H1 (cell line): Measurements from ENCODE around the gene PCDH8. TPM values are rescaled to one million over a fixed set of nuclear protein-coding genes. Genes with fewer than 3 reads are reported as not detected.

Experiments
- CTCF ChIA-PET: fragments of 300-600 bp; sonication (Branson Sonifier 250); formaldehyde crosslinking; loops from one replicate; lab custom pipeline; 2021; ENCODE audit not compliant: partially characterized antibody; lab: Charles Lee
- POLR2A ChIA-PET: fragments of 300-600 bp; sonication (Branson Sonifier 250); formaldehyde crosslinking; loops from one replicate; lab custom pipeline; 2021; ENCODE audit warnings: inconsistent platforms; ENCODE audit not compliant: partially characterized antibody; lab: Charles Lee
- DNase-seq, 2 experiments: peaks; one replicate each; pipeline versions ENCODE4 v3.0.0 to v3.0.0-alpha.2; 2010 to 2022; ENCODE audit warnings: low spot score in 2 of 2, low read depth in 1 of 2, mixed read lengths in 1 of 2
- FAIRE-seq: peaks from 2 replicates; lab custom pipeline; 2011; peaks lifted over from hg19 to GRCh38; lab: Jason Lieb, UNC
- H2AFZ ChIP-seq: 2 replicates; pipeline ENCODE4 v1.8.1; 2012; ENCODE audit warnings: low read length, inconsistent platforms
- H2AK5ac ChIP-seq: 2 replicates; pipeline ENCODE4 v1.6.1; 2013; ENCODE audit warnings: low read depth, low read length
- H2BK120ac ChIP-seq: replicated peaks from 2 replicates; pipeline ENCODE3; 2013; ENCODE audit warnings: low read depth, low read length, inconsistent platforms
- H2BK12ac ChIP-seq: 2 replicates; pipeline ENCODE4 v1.6.1; 2013; ENCODE audit warnings: low read depth, low read length
- H2BK15ac ChIP-seq: 2 replicates; pipeline ENCODE4 v1.6.1; 2013; ENCODE audit warnings: low read length
- H2BK20ac ChIP-seq: 2 replicates; pipeline ENCODE4 v1.6.1; 2013; ENCODE audit warnings: low read length
- H2BK5ac ChIP-seq: 2 replicates; pipeline ENCODE4 v1.6.1; 2013; ENCODE audit warnings: low read depth, low read length
- H3K14ac ChIP-seq: 2 replicates; pipeline ENCODE4 v1.6.1; 2013; ENCODE audit warnings: inconsistent platforms; ENCODE audit not compliant: insufficient read length
- H3K18ac ChIP-seq: 2 replicates; pipeline ENCODE4 v1.6.1; 2013; ENCODE audit warnings: low read length; ENCODE audit errors: extremely low read depth
- H3K23ac ChIP-seq: 2 replicates; pipeline ENCODE4 v1.6.1; 2013; ENCODE audit warnings: inconsistent platforms; ENCODE audit not compliant: insufficient read length
- H3K23me2 ChIP-seq: 2 replicates; pipeline ENCODE4 v1.6.1; 2013; ENCODE audit warnings: low read depth, low read length
- H3K27ac ChIP-seq: 2 replicates; pipeline ENCODE4 v1.6.1; 2011; ENCODE audit warnings: low read depth, low read length, inconsistent platforms
- H3K27me3 ChIP-seq, 4 experiments: replicated peaks in 1 of 4; 1 replicate in 1 of 4; 2 replicates in 3 of 4; pipeline versions ENCODE4 v1.6.1 to v1.8.1; 2011 to 2013; ENCODE audit warnings: low read length in 3 of 4, mild to moderate bottlenecking in 3 of 4, inconsistent platforms in 2 of 4, mixed read lengths in 2 of 4, moderate library complexity in 1 of 4; ENCODE audit not compliant: control insufficient read depth in 3 of 4, insufficient read depth in 3 of 4; ENCODE audit errors: extremely low read depth in 1 of 4
- H3K36me3 ChIP-seq, 4 experiments: 2 replicates each; pipeline versions ENCODE4 v1.6.1 to v1.8.1; 2011 to 2013; ENCODE audit warnings: mild to moderate bottlenecking in 4 of 4, low read length in 3 of 4, moderate library complexity in 2 of 4, control low read depth in 1 of 4, inconsistent platforms in 1 of 4; ENCODE audit not compliant: insufficient read depth in 4 of 4, control insufficient read depth in 2 of 4
- H3K4ac ChIP-seq: replicated peaks from 2 replicates; pipeline ENCODE3; 2013; ENCODE audit warnings: low read length, low read depth, mixed read lengths, inconsistent platforms; ENCODE audit not compliant: insufficient read length
- H3K4me1 ChIP-seq, 4 experiments: replicated peaks in 1 of 4; 1 replicate in 1 of 4; 2 replicates in 3 of 4; pipeline versions ENCODE4 v1.6.1 to v1.8.1; 2011 to 2013; ENCODE audit warnings: low read length in 3 of 4, inconsistent platforms in 2 of 4, mixed read lengths in 1 of 4; ENCODE audit not compliant: insufficient read depth in 4 of 4, control insufficient read depth in 3 of 4
- H3K4me2 ChIP-seq, 2 experiments: 2 replicates each; pipeline versions ENCODE4 v1.6.1 to v1.8.1; 2011 to 2013; ENCODE audit warnings: low read depth in 2 of 2, low read length in 2 of 2, control low read depth in 1 of 2, inconsistent platforms in 1 of 2, mild to moderate bottlenecking in 1 of 2; ENCODE audit not compliant: insufficient read depth in 1 of 2
- H3K4me3 ChIP-seq, 4 experiments: fragments of 200-600, 300-600 bp in 1 of 4; sonication (generic), shearing (Covaris generic), sonication (Bioruptor Twin) in 1 of 4; 2 replicates each; pipeline versions ENCODE4 v1.5.1 to v1.8.1; 2011 to 2016; ENCODE audit warnings: low read length in 4 of 4, low read depth in 3 of 4, control low read depth in 2 of 4, inconsistent platforms in 2 of 4, mild to moderate bottlenecking in 2 of 4, mixed read lengths in 1 of 4, moderate library complexity in 1 of 4; ENCODE audit not compliant: insufficient read depth in 2 of 4; ENCODE audit errors: extremely low read depth in 1 of 4
- H3K56ac ChIP-seq: replicated peaks from 2 replicates; pipeline ENCODE3; 2013; ENCODE audit warnings: low read depth, mild to moderate bottlenecking, mixed read lengths, low read length, inconsistent platforms; ENCODE audit not compliant: insufficient read length
- H3K79me1 ChIP-seq: 2 replicates; pipeline ENCODE4 v1.6.1; 2013; ENCODE audit warnings: low read depth, low read length, control low read depth
- H3K79me2 ChIP-seq, 2 experiments: 2 replicates each; pipeline versions ENCODE4 v1.6.1 to v1.8.1; 2012 to 2013; ENCODE audit warnings: low read length in 2 of 2, mild to moderate bottlenecking in 2 of 2, inconsistent platforms in 1 of 2; ENCODE audit not compliant: insufficient read depth in 2 of 2, control insufficient read depth in 1 of 2
- H3K9ac ChIP-seq, 4 experiments: replicated peaks in 1 of 4; 1 replicate in 1 of 4; 2 replicates in 3 of 4; pipeline versions ENCODE4 v1.6.1 to v1.8.1; 2011 to 2013; ENCODE audit warnings: low read depth in 3 of 4, low read length in 3 of 4, control low read depth in 2 of 4, mild to moderate bottlenecking in 2 of 4, moderate library complexity in 2 of 4, inconsistent platforms in 1 of 4; ENCODE audit errors: extremely low read depth in 1 of 4
- H3K9me3 ChIP-seq, 2 experiments: 2 replicates each; pipeline versions ENCODE4 v1.6.1 to v1.8.1; 2012 to 2013; ENCODE audit warnings: mild to moderate bottlenecking in 2 of 2, moderate library complexity in 2 of 2, control low read depth in 1 of 2, inconsistent platforms in 1 of 2, low read depth in 1 of 2, low read length in 1 of 2, mixed read lengths in 1 of 2; ENCODE audit not compliant: insufficient read depth in 2 of 2
- H4K20me1 ChIP-seq, 2 experiments: replicated peaks in 1 of 2; 2 replicates each; pipeline versions ENCODE3 to v1.8.1; 2011 to 2013; ENCODE audit warnings: inconsistent platforms in 2 of 2, low read length in 2 of 2, mild to moderate bottlenecking in 1 of 2; ENCODE audit not compliant: insufficient read depth in 2 of 2, control insufficient read depth in 1 of 2
- H4K5ac ChIP-seq: 2 replicates; pipeline ENCODE4 v1.6.1; 2013; ENCODE audit warnings: low read length, low read depth, mixed read lengths, inconsistent platforms; ENCODE audit not compliant: insufficient read length
- H4K8ac ChIP-seq: 2 replicates; pipeline ENCODE4 v1.8.0; 2013; ENCODE audit warnings: mild to moderate bottlenecking, moderate library complexity, low read length, inconsistent platforms; ENCODE audit not compliant: insufficient read depth; ENCODE audit errors: extremely low read depth
- H4K91ac ChIP-seq: replicated peaks from 2 replicates; pipeline ENCODE3; 2013; ENCODE audit warnings: low read length, mixed read lengths, inconsistent platforms; ENCODE audit not compliant: insufficient read length
- ASH2L ChIP-seq: fragments of 200-600, 300-600 bp; sonication (generic); IDR thresholded peaks from one replicate; pipeline ENCODE4 v1.7.1; 2017; ENCODE audit warnings: low read length
- CBX5 ChIP-seq: fragments of 300-800, 300-1000 bp; sonication (generic); IDR thresholded peaks from 2 replicates; pipeline ENCODE4 v1.7.1; 2016; ENCODE audit warnings: antibody characterized with exemption, low read length, low read depth
- CHD1 ChIP-seq: IDR thresholded peaks from 2 replicates; pipeline ENCODE4 v1.6.1; 2012; ENCODE audit warnings: low read depth, low read length, improper control_type of control experiment
- HDAC2 ChIP-seq, 2 experiments: fragments of 300-600 bp in 1 of 2; sonication (generic) in 1 of 2; IDR thresholded peaks; 2 replicates each; pipeline ENCODE4 v1.6.1; 2011 to 2012; ENCODE audit warnings: low read depth in 2 of 2, low read length in 2 of 2, mild to moderate bottlenecking in 2 of 2, moderate library complexity in 2 of 2, borderline replicate concordance in 1 of 2, inconsistent platforms in 1 of 2
- KDM5A ChIP-seq: fragments of 200-600 bp; IDR thresholded peaks from 2 replicates; pipeline ENCODE4 v1.7.1; 2012; ENCODE audit warnings: mild to moderate bottlenecking, low read length, inconsistent platforms, mixed read lengths
- PHF8 ChIP-seq: fragments of 200-600 bp; sonication (generic); conservative IDR thresholded peaks from 2 replicates; pipeline ENCODE4 v1.7.1; 2012; ENCODE audit warnings: low read depth, mild to moderate bottlenecking, inconsistent platforms, low read length, moderate library complexity
- POLR2A ChIP-seq, 2 experiments: IDR thresholded peaks; 1 replicate in 1 of 2; 2 replicates in 1 of 2; pipeline ENCODE4 v1.6.1; 2011; ENCODE audit warnings: low read depth in 2 of 2, low read length in 2 of 2, mild to moderate bottlenecking in 2 of 2; ENCODE audit errors: control extremely low read depth in 1 of 2
- SAP30 ChIP-seq: fragments of 300-600 bp; sonication (generic); IDR thresholded peaks from 2 replicates; pipeline ENCODE4 v1.7.1; 2012; ENCODE audit warnings: low read length, moderate library complexity, mild to moderate bottlenecking, inconsistent platforms; ENCODE audit not compliant: insufficient read depth, insufficient replicate concordance
- SIN3A ChIP-seq, 2 experiments: IDR thresholded peaks in 1 of 2; conservative IDR thresholded peaks in 1 of 2; 2 replicates each; pipeline ENCODE4 v1.6.1; 2011 to 2012; ENCODE audit warnings: low read length in 2 of 2, improper control_type of control experiment in 1 of 2, low read depth in 1 of 2, mild to moderate bottlenecking in 1 of 2
- SP2 ChIP-seq: IDR thresholded peaks from 2 replicates; pipeline ENCODE4 v1.6.1; 2012; ENCODE audit warnings: mild to moderate bottlenecking, low read length, inconsistent platforms
- SRF ChIP-seq: IDR thresholded peaks from 2 replicates; pipeline ENCODE4 v1.6.1; 2011; ENCODE audit warnings: mild to moderate bottlenecking, low read depth, low read length, moderate library complexity
- TAF7 ChIP-seq: optimal IDR thresholded peaks from 2 replicates; pipeline ENCODE3; 2011; ENCODE audit warnings: low read depth, mild to moderate bottlenecking, inconsistent platforms, low read length, moderate library complexity, borderline replicate concordance
- WGBS, 2 experiments: shearing (Covaris generic) in 1 of 2; methylation state at CpG; one replicate each; pipeline versions ENCODE4 v1.1.6 to v1.1.7; 2013 to 2015; ENCODE audit warnings: low lambda C conversion rate in 2 of 2, mixed read lengths in 2 of 2, inconsistent platforms in 1 of 2, low coverage in 1 of 2, missing lambda C conversion rate in 1 of 2; ENCODE audit not compliant: insufficient replicate concordance in 2 of 2, insufficient coverage in 1 of 2, insufficient read length in 1 of 2; ENCODE audit errors: extremely low coverage in 1 of 2, missing lambda C conversion rate in 1 of 2; 5-methylcytosine and 5-hydroxymethylcytosine counted together
- polyA plus RNA-seq, 7 experiments: library from polyadenylated mRNA; depleted of rRNA in 3 of 7; stranded (reverse) in 5 of 7; unstranded in 2 of 7; fragments of >200 nt in 5 of 7; fragments of 200-250 nt in 2 of 7; gene quantifications; 1 replicate in 5 of 7; 2 replicates in 1 of 7; 4 replicates in 1 of 7; pipeline versions ENCODE4 v1.2.1 to v1.2.3, GENCODE V29; 2011 to 2013; ENCODE audit warnings: missing spikeins in 2 of 7, mixed read lengths in 2 of 7
- total RNA-seq: library from RNA; stranded (reverse); fragmentation: NEBNext Ultra II Directional; extraction: Animal tissue kit (Norgen Biotek cat#: 25700); gene quantifications from 2 replicates; pipeline ENCODE4 v1.2.1, GENCODE V29; 2021

The PCDH8 gene
- total and polyA plus RNA-seq, 2 of the 8 experiments (the other 6 are each of a cell fraction or from before 2014, with no cell fraction given): 0.82 to 1.6 TPM

- Histone ChIP-seq H3K79me2 (no peaks in the 10 kb centered on the region), H2BK5ac (no peak overlapping the region), H3K4me2 (no peak overlapping the region), H3K4ac (no peak overlapping the region), H3K9ac (no peak overlapping the region), H3K36me3 (no peaks in the 10 kb centered on the region), H3K23ac (no peak overlapping the region), H3K56ac (no peak overlapping the region), H3K4me3 (no peak overlapping the region), H2BK15ac (no peak overlapping the region), H3K23me2 (no peaks in the 10 kb centered on the region), H3K4me1 (peaks cover 0 to 5% (median 2%) of the 10 kb centered on the region in 4 experiments; a peak in 2 of 7 replicates), H3K18ac (no peak overlapping the region), H4K91ac (no peak overlapping the region), H2AFZ (no peak overlapping the region), H3K27me3 (0 out of 7 replicates have a peak, but pooled peaks cover 0 to 2% (median 0%) of the 10 kb centered on the region in 4 experiments), H2BK20ac (no peak overlapping the region), H4K8ac (no peak overlapping the region), H4K20me1 (no peaks in the 10 kb centered on the region), H2AK5ac (no peak overlapping the region), H3K14ac (no peak overlapping the region), H2BK12ac (no peak overlapping the region), H2BK120ac (no peak overlapping the region), H3K79me1 (no peaks in the 10 kb centered on the region), H3K27ac (no peak overlapping the region), H4K5ac (no peak overlapping the region), H3K9me3 (no peaks in the 10 kb centered on the region)
- FAIRE-seq (no peak), DNase-seq (no peak)
- ChIA-PET CTCF (interaction anchor here (1.1 to 17.1 kb wide), 7 partner anchors 8 to 163 kb away, joined by 3 to 177 read pairs (median 6); partner anchors contain the start of gene PCDH8), POLR2A (interaction anchor here (3.3 kb wide), 1 partner anchor 22 kb away, joined by 10 read pairs; no protein-coding TSS in a partner anchor)
- 94% methylated on average over 4 of the region's 4 CpGs; no CpG with 5 or more reads in 1 of the 2 experiments for WGBS, 2 experiments
- TF ChIP-seq SAP30 (no peak), SP2 (no peak), KDM5A (no peak), ASH2L (no peak), PHF8 (no peak), SIN3A (conservative IDR thresholded peaks at IDR 0.05 in 1 of 2, IDR thresholded peaks at IDR 0.05 in 1 of 2; ENCODE audit: low read depth in 1 of 2, low read length in 2 of 2) (no peak), TAF7 (no peak), CHD1 (no peak), CBX5 (no peak), HDAC2 (IDR thresholded peaks at IDR 0.05; ENCODE audit: borderline replicate concordance in 1 of 2, low read depth in 2 of 2, low read length in 2 of 2) (no peak), POLR2A (IDR thresholded peaks at IDR 0.05; ENCODE audit: control extremely low read depth in 1 of 2, low read depth in 2 of 2, low read length in 2 of 2) (no peak), SRF (no peak)
These were observed 20.6 kb upstream of the PCDH8 start for GRCh38 chr13:52869050-52869449.
